Stomach (tissue), 4 donors: ENCODE measurements around the gene GATB.

Source experiments
- EP300 ChIP-seq: sonication (generic); formaldehyde crosslinking; IDR thresholded peaks from one replicate; pipeline ENCODE4 v1.6.1; 2017; ENCODE audit warnings: antibody characterized with exemption
- POLR2A ChIP-seq, 4 donors: fragments of 450-650 bp; IDR thresholded peaks; one replicate each; pipeline ENCODE4 v1.6.1; 2016; ENCODE audit warnings: antibody characterized with exemption in 4 of 4, control low read depth in 2 of 4, mild to moderate bottlenecking in 1 of 4, moderate library complexity in 1 of 4
- TF ChIP-seq, protein P1 (sequence below), 7 experiments: fragments of 450-650 bp in 4 of 7; fragments of 200-600 bp in 3 of 7; sonication (generic) in 3 of 7; IDR thresholded peaks; one replicate each; pipeline ENCODE4 v1.5.1; 2016 to 2019; ENCODE audit warnings: antibody characterized with exemption in 7 of 7, control low read depth in 2 of 7, mild to moderate bottlenecking in 1 of 7

DNA sequence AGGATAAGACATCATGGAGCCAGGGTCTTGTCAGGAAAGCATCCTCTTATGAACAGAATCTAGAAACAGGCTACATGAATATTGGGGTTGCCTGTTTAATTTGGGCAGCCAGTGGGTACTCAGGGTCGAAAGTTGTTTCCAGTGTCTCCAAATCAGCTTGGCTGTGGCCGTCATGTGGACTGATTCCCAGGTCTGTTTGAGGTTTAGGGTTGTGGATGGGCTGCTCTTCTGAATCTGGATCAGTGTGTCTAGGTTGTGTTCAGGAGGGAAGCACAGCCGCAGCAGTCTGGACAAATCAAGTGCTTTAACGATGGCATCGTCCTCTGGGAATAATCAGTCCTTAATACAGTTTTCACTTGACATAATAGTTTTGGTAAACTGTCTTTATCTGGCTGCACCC is 94.3 kb downstream of the GATB start:
- TF ChIP-seq, protein P1, sequence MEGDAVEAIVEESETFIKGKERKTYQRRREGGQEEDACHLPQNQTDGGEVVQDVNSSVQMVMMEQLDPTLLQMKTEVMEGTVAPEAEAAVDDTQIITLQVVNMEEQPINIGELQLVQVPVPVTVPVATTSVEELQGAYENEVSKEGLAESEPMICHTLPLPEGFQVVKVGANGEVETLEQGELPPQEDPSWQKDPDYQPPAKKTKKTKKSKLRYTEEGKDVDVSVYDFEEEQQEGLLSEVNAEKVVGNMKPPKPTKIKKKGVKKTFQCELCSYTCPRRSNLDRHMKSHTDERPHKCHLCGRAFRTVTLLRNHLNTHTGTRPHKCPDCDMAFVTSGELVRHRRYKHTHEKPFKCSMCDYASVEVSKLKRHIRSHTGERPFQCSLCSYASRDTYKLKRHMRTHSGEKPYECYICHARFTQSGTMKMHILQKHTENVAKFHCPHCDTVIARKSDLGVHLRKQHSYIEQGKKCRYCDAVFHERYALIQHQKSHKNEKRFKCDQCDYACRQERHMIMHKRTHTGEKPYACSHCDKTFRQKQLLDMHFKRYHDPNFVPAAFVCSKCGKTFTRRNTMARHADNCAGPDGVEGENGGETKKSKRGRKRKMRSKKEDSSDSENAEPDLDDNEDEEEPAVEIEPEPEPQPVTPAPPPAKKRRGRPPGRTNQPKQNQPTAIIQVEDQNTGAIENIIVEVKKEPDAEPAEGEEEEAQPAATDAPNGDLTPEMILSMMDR (IDR thresholded peaks at IDR 0.05), result no peak
- no peak for TF ChIP-seq EP300
- no peak for TF ChIP-seq POLR2A (IDR thresholded peaks at IDR 0.05)
